Measurements from ENCODE around the gene VSTM2B. TPM values are rescaled to one million over a fixed set of nuclear protein-coding genes. Genes with fewer than 3 reads are reported as not detected.
"Not testable (repeated sequence)": the region's sequence is repeated elsewhere in the genome, so short reads cannot be mapped to it uniquely, and the experiment has no call there.

Gene VSTM2B
- polyA plus RNA-seq, 4 donors, result 0.04 to 6.9 TPM; not detected in 2

DNA sequence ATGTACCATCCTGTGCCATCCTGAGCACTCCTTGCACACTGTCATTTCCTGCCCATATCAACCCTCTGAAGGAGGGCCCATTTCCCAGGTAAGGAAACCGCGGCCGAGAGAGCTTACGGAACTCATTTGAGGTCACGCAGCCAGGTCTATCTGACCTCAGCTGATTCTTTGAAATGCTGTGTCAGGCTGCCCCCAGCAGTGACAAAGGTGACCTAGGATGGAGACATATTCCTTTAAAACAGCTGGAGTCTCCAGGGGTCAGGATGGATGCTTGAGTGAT lies 42.2 kb upstream of the VSTM2B start:
- Histone ChIP-seq H3K9me3 (ENCODE audit: control insufficient read depth in 2 of 2, insufficient read depth in 1 of 2, low read depth in 1 of 2, low read length in 1 of 2) (peaks cover 0 to 3% of the 10 kb centered on the region in 2 donors), H3K4me1 (ENCODE audit: control insufficient read depth in 3 of 3, insufficient read depth in 2 of 3, low read depth in 1 of 3, low read length in 2 of 3) (no peaks in the 10 kb centered on the region), H3K27me3 (ENCODE audit: control insufficient read depth in 3 of 3, insufficient read depth in 3 of 3, low read length in 3 of 3) (no peaks in the 10 kb centered on the region), H3K4me3 (ENCODE audit: low read depth in 1 of 3, low read length in 3 of 3) (no peak overlapping the region), H3K27ac (ENCODE audit: low read depth in 1 of 3, low read length in 2 of 3) (no peak overlapping the region), H3K36me3 (ENCODE audit: control insufficient read depth in 3 of 3, insufficient read depth in 2 of 3, low read depth in 1 of 3, low read length in 3 of 3) (no peaks in the 10 kb centered on the region)
- no peak for DNase-seq
- FAIRE-seq, result no peak
- WGBS, 3 donors, result 92 to 98% (median 94%) methylated on average over 5 of the region's 5 CpGs

- Histone ChIP-seq H3K36me3 (ENCODE audit: control insufficient read depth in 3 of 3, insufficient read depth in 2 of 3, low read depth in 1 of 3, low read length in 3 of 3) (no peaks in the 10 kb centered on the region), H3K4me3 (ENCODE audit: low read depth in 1 of 3, low read length in 3 of 3) (no peak overlapping the region), H3K27ac (ENCODE audit: low read depth in 1 of 3, low read length in 2 of 3) (no peak overlapping the region), H3K27me3 (ENCODE audit: control insufficient read depth in 3 of 3, insufficient read depth in 3 of 3, low read length in 3 of 3) (no peaks in the 10 kb centered on the region), H3K4me1 (ENCODE audit: control insufficient read depth in 3 of 3, insufficient read depth in 2 of 3, low read depth in 1 of 3, low read length in 2 of 3) (no peaks in the 10 kb centered on the region), H3K9me3 (ENCODE audit: control insufficient read depth in 2 of 2, insufficient read depth in 1 of 2, low read depth in 1 of 2, low read length in 1 of 2) (peaks cover 0 to 3% of the 10 kb centered on the region in 2 donors)
- 53 to 67% (median 56%) methylated on average over 6 of the region's 6 CpGs for WGBS, 3 donors
- DNase-seq (no peak), FAIRE-seq (no peak)
These were observed 41.7 kb upstream of the VSTM2B start for GRCh38 chr19:29483944-29484581.

DNA sequence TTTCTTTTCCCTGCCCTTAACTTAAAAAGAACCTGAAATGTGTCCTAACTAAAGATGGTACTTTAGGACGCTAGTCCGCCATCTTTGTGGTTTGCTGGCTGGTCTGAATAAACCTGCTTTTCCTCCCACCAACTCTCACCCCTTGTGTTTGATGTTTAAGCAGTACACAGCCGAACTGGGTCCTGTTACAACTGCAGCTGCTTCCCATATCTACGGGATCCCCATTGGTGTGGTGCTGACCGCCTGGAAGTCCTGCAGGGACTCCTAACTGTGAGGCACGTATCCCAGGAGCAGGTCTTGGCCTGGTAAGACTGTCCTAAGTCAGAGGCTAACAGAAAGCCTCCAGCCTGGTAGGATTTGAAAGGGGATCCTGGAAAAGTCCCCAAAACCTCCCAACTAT lies 40.9 kb upstream of the VSTM2B start:
- peaks cover 0 to 3% of the 10 kb centered on the region in 2 donors for H3K9me3 ChIP-seq (ENCODE audit: control insufficient read depth in 2 of 2, insufficient read depth in 1 of 2, low read depth in 1 of 2, low read length in 1 of 2)

GRCh38 chr19:29485293-29485692 lies 40.5 kb upstream of the VSTM2B start:
- Histone ChIP-seq H3K4me3 (ENCODE audit: low read depth in 1 of 3, low read length in 3 of 3) (no peak overlapping the region), H3K9me3 (ENCODE audit: control insufficient read depth in 2 of 2, insufficient read depth in 1 of 2, low read depth in 1 of 2, low read length in 1 of 2) (peaks cover 0 to 3% of the 10 kb centered on the region in 2 donors), H3K36me3 (ENCODE audit: control insufficient read depth in 3 of 3, insufficient read depth in 2 of 3, low read depth in 1 of 3, low read length in 3 of 3) (no peaks in the 10 kb centered on the region), H3K27me3 (ENCODE audit: control insufficient read depth in 3 of 3, insufficient read depth in 3 of 3, low read length in 3 of 3) (no peaks in the 10 kb centered on the region), H3K4me1 (ENCODE audit: control insufficient read depth in 3 of 3, insufficient read depth in 2 of 3, low read depth in 1 of 3, low read length in 2 of 3) (no peaks in the 10 kb centered on the region), H3K27ac (ENCODE audit: low read depth in 1 of 3, low read length in 2 of 3) (no peak overlapping the region)
- WGBS, 3 donors, result 67 to 74% (median 73%) methylated on average over 7 of the region's 7 CpGs
- FAIRE-seq, result no peak
- DNase-seq, result no peak

More for the DNA sequence above, 40.9 kb upstream of the VSTM2B start:
- DNase-seq (no peak), FAIRE-seq (no peak)
- H3K36me3 ChIP-seq (ENCODE audit: control insufficient read depth in 3 of 3, insufficient read depth in 2 of 3, low read depth in 1 of 3, low read length in 3 of 3), result no peaks in the 10 kb centered on the region
- no peak overlapping the region for H3K27ac ChIP-seq (ENCODE audit: low read depth in 1 of 3, low read length in 2 of 3)
- WGBS, 3 donors, result 66 to 72% (median 70%) methylated on average over 6 of the region's 6 CpGs
- H3K4me1 ChIP-seq (ENCODE audit: control insufficient read depth in 3 of 3, insufficient read depth in 2 of 3, low read depth in 1 of 3, low read length in 2 of 3), result no peaks in the 10 kb centered on the region
- no peaks in the 10 kb centered on the region for H3K27me3 ChIP-seq (ENCODE audit: control insufficient read depth in 3 of 3, insufficient read depth in 3 of 3, low read length in 3 of 3)
- no peak overlapping the region for H3K4me3 ChIP-seq (ENCODE audit: low read depth in 1 of 3, low read length in 3 of 3)

DNA sequence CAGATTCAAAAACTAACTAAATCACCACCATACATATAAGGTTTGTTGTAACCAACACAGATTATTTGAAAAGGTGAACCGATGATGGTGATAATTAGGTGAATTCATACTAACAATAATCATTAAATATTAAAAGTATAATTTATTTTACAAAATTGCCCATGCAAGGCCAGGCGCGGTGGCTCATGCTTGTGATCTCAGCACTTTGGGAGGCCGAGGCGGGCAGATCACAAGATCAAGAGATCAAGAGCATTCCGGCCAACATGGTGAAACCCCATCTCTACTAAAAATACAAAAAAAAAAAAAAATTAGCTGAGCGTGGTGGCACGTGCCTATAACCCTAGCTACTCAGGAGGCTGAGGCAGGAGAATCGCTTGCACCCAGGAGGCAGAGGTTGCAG lies 38.8 kb upstream of the VSTM2B start:
- H3K9me3 ChIP-seq (ENCODE audit: control insufficient read depth in 2 of 2, insufficient read depth in 1 of 2, low read depth in 1 of 2, low read length in 1 of 2); FAIRE-seq; H3K36me3 ChIP-seq (ENCODE audit: control insufficient read depth in 3 of 3, insufficient read depth in 2 of 3, low read depth in 1 of 3, low read length in 3 of 3); H3K27ac ChIP-seq (ENCODE audit: low read depth in 1 of 3, low read length in 2 of 3); H3K4me1 ChIP-seq (ENCODE audit: control insufficient read depth in 3 of 3, insufficient read depth in 2 of 3, low read depth in 1 of 3, low read length in 2 of 3); H3K27me3 ChIP-seq (ENCODE audit: control insufficient read depth in 3 of 3, insufficient read depth in 3 of 3, low read length in 3 of 3); H3K4me3 ChIP-seq (ENCODE audit: low read depth in 1 of 3, low read length in 3 of 3); DNase-seq: not testable (repeated sequence)
- whole genome bisulfite sequencing, 3 donors, result 84 to 96% (median 92%) methylated on average over 9 of the region's 9 CpGs

- FAIRE-seq (no peak), DNase-seq (no peak)
- H3K27ac ChIP-seq (ENCODE audit: low read depth in 1 of 3, low read length in 2 of 3), result no peak overlapping the region
- H3K4me3 ChIP-seq (ENCODE audit: low read depth in 1 of 3, low read length in 3 of 3), result no peak overlapping the region
- no peaks in the 10 kb centered on the region for H3K4me1 ChIP-seq (ENCODE audit: control insufficient read depth in 3 of 3, insufficient read depth in 2 of 3, low read depth in 1 of 3, low read length in 2 of 3)
- WGBS, 3 donors, result 74 to 76% (median 74%) methylated on average over 7 of the region's 7 CpGs
- H3K9me3 ChIP-seq (ENCODE audit: control insufficient read depth in 2 of 2, insufficient read depth in 1 of 2, low read depth in 1 of 2, low read length in 1 of 2), result no peaks in the 10 kb centered on the region
- H3K27me3 ChIP-seq (ENCODE audit: control insufficient read depth in 3 of 3, insufficient read depth in 3 of 3, low read length in 3 of 3), result no peaks in the 10 kb centered on the region
- H3K36me3 ChIP-seq (ENCODE audit: control insufficient read depth in 3 of 3, insufficient read depth in 2 of 3, low read depth in 1 of 3, low read length in 3 of 3), result no peaks in the 10 kb centered on the region
These were observed 38.4 kb upstream of the VSTM2B start for GRCh38 chr19:29487432-29487831.

GRCh38 chr19:29488316-29488715 lies 37.5 kb upstream of the VSTM2B start:
- DNase-seq (no peak), FAIRE-seq (no peak)
- Histone ChIP-seq H3K9me3 (ENCODE audit: control insufficient read depth in 2 of 2, insufficient read depth in 1 of 2, low read depth in 1 of 2, low read length in 1 of 2) (no peaks in the 10 kb centered on the region), H3K36me3 (ENCODE audit: control insufficient read depth in 3 of 3, insufficient read depth in 2 of 3, low read depth in 1 of 3, low read length in 3 of 3) (no peaks in the 10 kb centered on the region), H3K27me3 (ENCODE audit: control insufficient read depth in 3 of 3, insufficient read depth in 3 of 3, low read length in 3 of 3) (no peaks in the 10 kb centered on the region), H3K4me1 (ENCODE audit: control insufficient read depth in 3 of 3, insufficient read depth in 2 of 3, low read depth in 1 of 3, low read length in 2 of 3) (no peaks in the 10 kb centered on the region), H3K4me3 (ENCODE audit: low read depth in 1 of 3, low read length in 3 of 3) (no peak overlapping the region), H3K27ac (ENCODE audit: low read depth in 1 of 3, low read length in 2 of 3) (no peak overlapping the region)
- 77 to 83% (median 77%) methylated on average over 5 of the region's 5 CpGs for WGBS, 3 donors

GRCh38 chr19:29489172-29489951 lies 36.4 kb upstream of the VSTM2B start:
- FAIRE-seq (no peak), DNase-seq (no peak)
- no peaks in the 10 kb centered on the region for H3K27me3 ChIP-seq (ENCODE audit: control insufficient read depth in 3 of 3, insufficient read depth in 3 of 3, low read length in 3 of 3)
- H3K27ac ChIP-seq (ENCODE audit: low read depth in 1 of 3, low read length in 2 of 3), result no peak overlapping the region
- no peak overlapping the region for H3K4me3 ChIP-seq (ENCODE audit: low read depth in 1 of 3, low read length in 3 of 3)
- H3K4me1 ChIP-seq (ENCODE audit: control insufficient read depth in 3 of 3, insufficient read depth in 2 of 3, low read depth in 1 of 3, low read length in 2 of 3), result no peaks in the 10 kb centered on the region
- WGBS, 3 donors, result 83% methylated on average over 16 of the region's 16 CpGs
- H3K9me3 ChIP-seq (ENCODE audit: control insufficient read depth in 2 of 2, insufficient read depth in 1 of 2, low read depth in 1 of 2, low read length in 1 of 2), result no peaks in the 10 kb centered on the region
- no peaks in the 10 kb centered on the region for H3K36me3 ChIP-seq (ENCODE audit: control insufficient read depth in 3 of 3, insufficient read depth in 2 of 3, low read depth in 1 of 3, low read length in 3 of 3)

- Histone ChIP-seq H3K27me3 (ENCODE audit: control insufficient read depth in 3 of 3, insufficient read depth in 3 of 3, low read length in 3 of 3) (no peaks in the 10 kb centered on the region), H3K4me3 (ENCODE audit: low read depth in 1 of 3, low read length in 3 of 3) (no peak overlapping the region), H3K9me3 (ENCODE audit: control insufficient read depth in 2 of 2, insufficient read depth in 1 of 2, low read depth in 1 of 2, low read length in 1 of 2) (no peaks in the 10 kb centered on the region), H3K4me1 (ENCODE audit: control insufficient read depth in 3 of 3, insufficient read depth in 2 of 3, low read depth in 1 of 3, low read length in 2 of 3) (no peaks in the 10 kb centered on the region), H3K36me3 (ENCODE audit: control insufficient read depth in 3 of 3, insufficient read depth in 2 of 3, low read depth in 1 of 3, low read length in 3 of 3) (no peaks in the 10 kb centered on the region), H3K27ac (ENCODE audit: low read depth in 1 of 3, low read length in 2 of 3) (no peak overlapping the region)
- DNase-seq (no peak), FAIRE-seq (no peak)
- 80 to 92% (median 87%) methylated on average over 3 of the region's 3 CpGs for WGBS, 3 donors
These were observed 34.3 kb upstream of the VSTM2B start for GRCh38 chr19:29491491-29491890.

Data from small intestine (tissue), 7 donors.